ENCODE measurements around the gene LOXL4. TPM values are rescaled to one million over a fixed set of nuclear protein-coding genes. Genes with fewer than 3 reads are reported as not detected.

LOXL4 gene
- total RNA-seq, 1 experiment from 2014 or later, result 1.3 TPM

DNA sequence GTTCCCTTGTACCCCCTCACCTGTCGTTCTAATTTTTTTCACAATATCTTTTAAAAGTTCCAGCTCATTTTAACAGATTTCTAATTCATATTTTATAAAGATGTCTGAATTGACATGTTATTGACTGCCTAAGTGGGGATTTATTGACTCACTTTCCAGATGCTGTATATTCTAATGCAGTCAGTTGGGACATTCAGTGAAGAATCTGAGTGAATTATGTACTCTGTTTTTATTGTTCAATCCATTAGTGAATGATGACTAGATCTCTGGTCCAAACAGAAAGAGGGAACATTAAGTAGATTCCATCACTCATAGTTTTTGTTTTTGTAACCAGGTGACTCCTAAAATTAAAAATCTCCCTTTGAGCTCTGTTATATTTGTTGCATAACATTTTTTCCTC lies 54.3 kb downstream of the LOXL4 start:
- Histone ChIP-seq H3K4me2 (ENCODE audit: low read length) (no peak overlapping the region), H3K9ac (ENCODE audit: low read length) (no peak overlapping the region), H2AFZ (ENCODE audit: low read depth, low read length, poor library complexity, severe bottlenecking) (no peak overlapping the region), H3K27me3 (ENCODE audit: insufficient read depth, low read length) (no peaks in the 10 kb centered on the region), H4K20me1 (ENCODE audit: insufficient read depth) (no peaks in the 10 kb centered on the region), H3K4me3 (replicated peaks in 1 of 2; ENCODE audit: low read depth in 1 of 2, low read length in 2 of 2) (no peak overlapping the region), H3K27ac (ENCODE audit: low read depth, low read length) (no peak overlapping the region), H3K4me1 (ENCODE audit: control insufficient read depth in 1 of 2, insufficient read depth in 2 of 2, low read length in 2 of 2) (no peaks in the 10 kb centered on the region), H3K79me2 (ENCODE audit: insufficient read depth, low read length) (peaks cover 7% of the 10 kb centered on the region; the same call in 1 of the 2 replicates), H3K9me3 (ENCODE audit: control insufficient read depth in 1 of 2, insufficient read depth in 1 of 2, low read depth in 1 of 2, low read length in 2 of 2) (no peaks in the 10 kb centered on the region), H3K9me2 (ENCODE audit: insufficient read depth) (0 out of 2 replicates have a peak, but pooled peaks cover 2% of the 10 kb centered on the region), H3K36me3 (ENCODE audit: control insufficient read depth in 1 of 2, insufficient read depth in 2 of 2, low read length in 2 of 2) (peaks cover 3 to 5% of the 10 kb centered on the region in 2 experiments; a peak in 1 of 4 replicates)
- intact Hi-C loops (cut with micrococcal nuclease), result no loop called here
- ChIA-PET CTCF (no interaction called here), RAD21 (ENCODE audit: low non-redundant PET in 1 of 2, low total read pairs in 2 of 2, uncharacterized antibody in 2 of 2, unreplicated experiment in 2 of 2) (no interaction called here), POLR2A (no interaction called here)
- no TSS peak for BruUV-seq (replicated peaks)
- no peak for DNase-seq (ENCODE audit: low read depth, low spot score)
- ATAC-seq, result no peak
- TF ChIP-seq FOSL1 (IDR thresholded peaks at IDR 0.05; ENCODE audit: low read depth) (no peak), ZNF274 (IDR thresholded peaks at IDR 0.05; ENCODE audit: low read depth, low read length) (no peak), SIN3A (IDR thresholded peaks at IDR 0.05; ENCODE audit: low read depth) (no peak), EZH2 (IDR thresholded peaks at IDR 0.05) (no peak), EGR1 (IDR thresholded peaks at IDR 0.05; ENCODE audit: low read depth) (no peak), POLR2A (IDR thresholded peaks at IDR 0.05; ENCODE audit: borderline replicate concordance, extremely low read depth, insufficient read depth, insufficient read length) (no peak), YY1 (IDR thresholded peaks at IDR 0.05; ENCODE audit: extremely low read depth, insufficient replicate concordance, low read depth, low read length) (no peak), ZFX (IDR thresholded peaks at IDR 0.05) (no peak), TCF7L2 (IDR thresholded peaks at IDR 0.05; ENCODE audit: borderline replicate concordance, extremely low read depth, insufficient read depth, insufficient read length) (no peak), RAD21 (IDR thresholded peaks at IDR 0.05; ENCODE audit: low read depth) (no peak), CEBPB (IDR thresholded peaks at IDR 0.05; ENCODE audit: low read depth) (no peak), SRF (IDR thresholded peaks at IDR 0.05; ENCODE audit: low read depth) (no peak), CBX3 (IDR thresholded peaks at IDR 0.05; ENCODE audit: low read depth) (no peak), SP1 (IDR thresholded peaks at IDR 0.05; ENCODE audit: low read depth) (no peak), EZH2phosphoT487 (IDR thresholded peaks at IDR 0.05; ENCODE audit: borderline replicate concordance) (no peak), JUND (IDR thresholded peaks at IDR 0.05) (no peak)
- TF ChIP-seq, protein P1, sequence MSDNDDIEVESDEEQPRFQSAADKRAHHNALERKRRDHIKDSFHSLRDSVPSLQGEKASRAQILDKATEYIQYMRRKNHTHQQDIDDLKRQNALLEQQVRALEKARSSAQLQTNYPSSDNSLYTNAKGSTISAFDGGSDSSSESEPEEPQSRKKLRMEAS (IDR thresholded peaks at IDR 0.05), result no peak
- TF ChIP-seq, protein P2, sequence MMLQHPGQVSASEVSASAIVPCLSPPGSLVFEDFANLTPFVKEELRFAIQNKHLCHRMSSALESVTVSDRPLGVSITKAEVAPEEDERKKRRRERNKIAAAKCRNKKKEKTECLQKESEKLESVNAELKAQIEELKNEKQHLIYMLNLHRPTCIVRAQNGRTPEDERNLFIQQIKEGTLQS (IDR thresholded peaks at IDR 0.05), result no peak
- TF ChIP-seq, protein P3, sequence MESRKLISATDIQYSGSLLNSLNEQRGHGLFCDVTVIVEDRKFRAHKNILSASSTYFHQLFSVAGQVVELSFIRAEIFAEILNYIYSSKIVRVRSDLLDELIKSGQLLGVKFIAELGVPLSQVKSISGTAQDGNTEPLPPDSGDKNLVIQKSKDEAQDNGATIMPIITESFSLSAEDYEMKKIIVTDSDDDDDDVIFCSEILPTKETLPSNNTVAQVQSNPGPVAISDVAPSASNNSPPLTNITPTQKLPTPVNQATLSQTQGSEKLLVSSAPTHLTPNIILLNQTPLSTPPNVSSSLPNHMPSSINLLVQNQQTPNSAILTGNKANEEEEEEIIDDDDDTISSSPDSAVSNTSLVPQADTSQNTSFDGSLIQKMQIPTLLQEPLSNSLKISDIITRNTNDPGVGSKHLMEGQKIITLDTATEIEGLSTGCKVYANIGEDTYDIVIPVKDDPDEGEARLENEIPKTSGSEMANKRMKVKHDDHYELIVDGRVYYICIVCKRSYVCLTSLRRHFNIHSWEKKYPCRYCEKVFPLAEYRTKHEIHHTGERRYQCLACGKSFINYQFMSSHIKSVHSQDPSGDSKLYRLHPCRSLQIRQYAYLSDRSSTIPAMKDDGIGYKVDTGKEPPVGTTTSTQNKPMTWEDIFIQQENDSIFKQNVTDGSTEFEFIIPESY (IDR thresholded peaks at IDR 0.05; ENCODE audit: extremely low read depth, insufficient replicate concordance, low read length), result no peak
- TF ChIP-seq, protein P4, sequence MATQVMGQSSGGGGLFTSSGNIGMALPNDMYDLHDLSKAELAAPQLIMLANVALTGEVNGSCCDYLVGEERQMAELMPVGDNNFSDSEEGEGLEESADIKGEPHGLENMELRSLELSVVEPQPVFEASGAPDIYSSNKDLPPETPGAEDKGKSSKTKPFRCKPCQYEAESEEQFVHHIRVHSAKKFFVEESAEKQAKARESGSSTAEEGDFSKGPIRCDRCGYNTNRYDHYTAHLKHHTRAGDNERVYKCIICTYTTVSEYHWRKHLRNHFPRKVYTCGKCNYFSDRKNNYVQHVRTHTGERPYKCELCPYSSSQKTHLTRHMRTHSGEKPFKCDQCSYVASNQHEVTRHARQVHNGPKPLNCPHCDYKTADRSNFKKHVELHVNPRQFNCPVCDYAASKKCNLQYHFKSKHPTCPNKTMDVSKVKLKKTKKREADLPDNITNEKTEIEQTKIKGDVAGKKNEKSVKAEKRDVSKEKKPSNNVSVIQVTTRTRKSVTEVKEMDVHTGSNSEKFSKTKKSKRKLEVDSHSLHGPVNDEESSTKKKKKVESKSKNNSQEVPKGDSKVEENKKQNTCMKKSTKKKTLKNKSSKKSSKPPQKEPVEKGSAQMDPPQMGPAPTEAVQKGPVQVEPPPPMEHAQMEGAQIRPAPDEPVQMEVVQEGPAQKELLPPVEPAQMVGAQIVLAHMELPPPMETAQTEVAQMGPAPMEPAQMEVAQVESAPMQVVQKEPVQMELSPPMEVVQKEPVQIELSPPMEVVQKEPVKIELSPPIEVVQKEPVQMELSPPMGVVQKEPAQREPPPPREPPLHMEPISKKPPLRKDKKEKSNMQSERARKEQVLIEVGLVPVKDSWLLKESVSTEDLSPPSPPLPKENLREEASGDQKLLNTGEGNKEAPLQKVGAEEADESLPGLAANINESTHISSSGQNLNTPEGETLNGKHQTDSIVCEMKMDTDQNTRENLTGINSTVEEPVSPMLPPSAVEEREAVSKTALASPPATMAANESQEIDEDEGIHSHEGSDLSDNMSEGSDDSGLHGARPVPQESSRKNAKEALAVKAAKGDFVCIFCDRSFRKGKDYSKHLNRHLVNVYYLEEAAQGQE (IDR thresholded peaks at IDR 0.05; ENCODE audit: low read depth), result no peak
